Measurements from ENCODE around the gene MRGPRG.

GRCh38 chr11:3202759-3203158 lies 15.9 kb downstream of the MRGPRG start:
- TF ChIP-seq, protein P1, sequence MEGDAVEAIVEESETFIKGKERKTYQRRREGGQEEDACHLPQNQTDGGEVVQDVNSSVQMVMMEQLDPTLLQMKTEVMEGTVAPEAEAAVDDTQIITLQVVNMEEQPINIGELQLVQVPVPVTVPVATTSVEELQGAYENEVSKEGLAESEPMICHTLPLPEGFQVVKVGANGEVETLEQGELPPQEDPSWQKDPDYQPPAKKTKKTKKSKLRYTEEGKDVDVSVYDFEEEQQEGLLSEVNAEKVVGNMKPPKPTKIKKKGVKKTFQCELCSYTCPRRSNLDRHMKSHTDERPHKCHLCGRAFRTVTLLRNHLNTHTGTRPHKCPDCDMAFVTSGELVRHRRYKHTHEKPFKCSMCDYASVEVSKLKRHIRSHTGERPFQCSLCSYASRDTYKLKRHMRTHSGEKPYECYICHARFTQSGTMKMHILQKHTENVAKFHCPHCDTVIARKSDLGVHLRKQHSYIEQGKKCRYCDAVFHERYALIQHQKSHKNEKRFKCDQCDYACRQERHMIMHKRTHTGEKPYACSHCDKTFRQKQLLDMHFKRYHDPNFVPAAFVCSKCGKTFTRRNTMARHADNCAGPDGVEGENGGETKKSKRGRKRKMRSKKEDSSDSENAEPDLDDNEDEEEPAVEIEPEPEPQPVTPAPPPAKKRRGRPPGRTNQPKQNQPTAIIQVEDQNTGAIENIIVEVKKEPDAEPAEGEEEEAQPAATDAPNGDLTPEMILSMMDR (IDR thresholded peaks at IDR 0.05), result no peak
- TF ChIP-seq EP300 (IDR thresholded peaks at IDR 0.05), result no peak
- no peak for TF ChIP-seq POLR2A (IDR thresholded peaks at IDR 0.05)
